GM20000 (cell line): ENCODE data around the gene USB1.
A peak's percentile ranks its signal among the peaks of the same experiment; 100 is the strongest.

Experiments used
- DNase-seq: peaks from one replicate; pipeline ENCODE4 v3.0.0; 2012; ENCODE audit warnings: low spot score
- TF ChIP-seq, protein P1 (sequence below): IDR thresholded peaks from 2 replicates; pipeline ENCODE4 v1.5.1; 2012; ENCODE audit warnings: mild to moderate bottlenecking, control low read depth; ENCODE audit errors: extremely low read depth, missing control alignments

The USB1 gene

DNA sequence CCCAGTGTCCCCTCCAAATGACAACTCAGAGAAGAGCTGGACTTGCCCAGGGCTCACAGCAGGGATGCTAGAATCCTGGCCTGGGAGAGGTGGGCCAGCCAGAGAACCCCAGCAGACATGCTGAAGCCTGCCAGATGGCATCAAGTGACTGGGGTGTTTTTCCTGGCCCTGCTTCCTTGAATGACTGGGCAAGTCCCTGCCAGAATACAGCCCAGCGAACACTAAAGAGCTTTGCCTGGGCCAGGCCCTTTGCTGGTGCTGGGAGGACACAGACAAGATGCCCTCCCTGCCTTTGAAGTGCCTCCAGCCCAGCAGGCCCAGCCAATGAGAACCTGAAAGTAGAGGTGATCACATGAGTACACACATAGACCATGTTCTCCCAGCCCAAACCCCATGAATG lies 12.3 kb upstream of the USB1 start:
- TF ChIP-seq, protein P1, sequence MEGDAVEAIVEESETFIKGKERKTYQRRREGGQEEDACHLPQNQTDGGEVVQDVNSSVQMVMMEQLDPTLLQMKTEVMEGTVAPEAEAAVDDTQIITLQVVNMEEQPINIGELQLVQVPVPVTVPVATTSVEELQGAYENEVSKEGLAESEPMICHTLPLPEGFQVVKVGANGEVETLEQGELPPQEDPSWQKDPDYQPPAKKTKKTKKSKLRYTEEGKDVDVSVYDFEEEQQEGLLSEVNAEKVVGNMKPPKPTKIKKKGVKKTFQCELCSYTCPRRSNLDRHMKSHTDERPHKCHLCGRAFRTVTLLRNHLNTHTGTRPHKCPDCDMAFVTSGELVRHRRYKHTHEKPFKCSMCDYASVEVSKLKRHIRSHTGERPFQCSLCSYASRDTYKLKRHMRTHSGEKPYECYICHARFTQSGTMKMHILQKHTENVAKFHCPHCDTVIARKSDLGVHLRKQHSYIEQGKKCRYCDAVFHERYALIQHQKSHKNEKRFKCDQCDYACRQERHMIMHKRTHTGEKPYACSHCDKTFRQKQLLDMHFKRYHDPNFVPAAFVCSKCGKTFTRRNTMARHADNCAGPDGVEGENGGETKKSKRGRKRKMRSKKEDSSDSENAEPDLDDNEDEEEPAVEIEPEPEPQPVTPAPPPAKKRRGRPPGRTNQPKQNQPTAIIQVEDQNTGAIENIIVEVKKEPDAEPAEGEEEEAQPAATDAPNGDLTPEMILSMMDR: no peak
- DNase-seq: no peak

DNA sequence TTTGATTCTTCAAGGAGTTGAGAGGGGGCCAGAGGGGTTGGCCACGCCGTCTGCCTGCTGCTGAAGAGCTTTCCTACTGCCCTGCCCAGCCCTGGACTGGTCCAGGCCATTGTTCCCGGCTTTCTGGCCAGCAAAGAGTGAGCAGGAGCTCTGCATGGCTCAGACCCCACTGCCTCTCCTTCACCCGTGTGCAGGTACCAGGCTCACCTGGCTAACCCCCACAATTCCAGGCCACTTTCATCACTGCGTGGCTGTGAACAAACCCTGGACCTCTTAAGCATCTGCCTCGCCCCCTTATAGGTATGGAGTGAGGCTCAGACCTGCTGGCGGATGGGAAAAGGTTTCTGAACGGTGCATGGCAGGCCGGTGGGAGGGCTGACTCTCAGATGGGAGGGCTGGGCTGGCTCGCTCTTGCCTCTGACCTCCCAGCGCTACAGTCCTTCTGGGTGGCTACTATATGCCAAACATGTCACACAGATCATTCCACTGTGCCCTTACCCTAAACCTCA lies 9.6 kb upstream of the USB1 start:
- TF ChIP-seq, protein P1: no peak
- no peak for DNase-seq

DNA sequence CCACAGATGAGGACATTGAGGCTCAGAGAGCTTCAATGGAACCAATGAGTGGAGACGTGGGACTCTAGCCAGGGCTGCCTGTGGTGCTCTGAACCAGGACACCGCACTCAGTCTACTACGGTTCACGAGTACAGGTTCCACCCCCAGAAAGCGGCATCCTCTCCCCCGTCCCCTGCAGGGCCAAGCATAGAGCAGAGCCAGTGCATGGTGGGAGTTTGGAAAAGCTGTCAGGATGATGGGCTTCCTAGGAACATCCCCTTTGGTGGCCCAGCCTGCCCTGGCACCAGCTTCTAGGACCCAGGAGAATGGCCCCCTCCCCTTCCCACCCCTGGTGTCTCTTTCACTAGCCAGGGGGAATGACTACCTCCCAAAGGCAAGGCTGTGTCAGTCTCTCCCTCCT lies 9.1 kb upstream of the USB1 start:
- DNase-seq: no peak
- TF ChIP-seq, protein P1: no peak

DNA sequence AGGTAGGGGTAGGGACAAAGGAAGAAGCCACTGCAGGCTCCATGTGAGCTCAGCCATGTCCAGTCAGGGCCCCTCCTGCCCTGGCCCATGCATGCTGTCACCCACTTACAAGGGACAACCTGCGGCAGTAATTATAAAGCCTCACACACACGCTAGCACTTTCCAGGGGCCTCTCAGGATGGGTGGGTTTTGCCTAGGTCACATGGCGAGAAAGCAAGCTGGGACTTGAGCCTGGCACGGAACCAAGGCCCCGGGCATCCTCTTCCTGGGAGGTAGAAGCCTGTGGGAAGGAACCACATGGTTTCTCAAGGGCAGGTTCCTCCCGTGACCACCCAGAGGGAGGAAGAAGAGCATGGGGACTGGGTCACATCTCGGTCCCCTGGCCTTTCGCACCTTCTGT lies 7.8 kb upstream of the USB1 start:
- TF ChIP-seq, protein P1: no peak
- no peak for DNase-seq

DNA sequence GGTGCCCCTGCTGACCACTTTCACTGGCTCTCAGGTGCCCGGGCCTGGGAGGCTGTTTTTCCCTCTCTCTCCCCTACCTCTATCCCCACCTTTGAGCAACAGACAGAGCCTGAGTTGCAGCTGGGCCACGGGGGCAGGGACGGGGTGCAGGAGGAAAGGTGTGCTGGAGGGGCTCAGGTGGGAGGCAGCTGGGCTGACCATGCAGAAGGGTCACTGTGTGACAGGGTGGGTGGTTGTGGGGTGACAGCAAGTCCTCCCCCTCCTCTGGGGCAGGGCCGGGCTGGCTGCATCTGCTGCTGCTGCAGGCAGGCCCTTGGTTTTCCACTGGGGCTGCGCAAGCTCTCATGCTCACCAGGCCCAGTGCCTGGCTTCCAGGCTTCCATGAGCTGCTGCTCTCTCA lies 7.3 kb upstream of the USB1 start:
- TF ChIP-seq, protein P1: no peak
- no peak for DNase-seq

DNA sequence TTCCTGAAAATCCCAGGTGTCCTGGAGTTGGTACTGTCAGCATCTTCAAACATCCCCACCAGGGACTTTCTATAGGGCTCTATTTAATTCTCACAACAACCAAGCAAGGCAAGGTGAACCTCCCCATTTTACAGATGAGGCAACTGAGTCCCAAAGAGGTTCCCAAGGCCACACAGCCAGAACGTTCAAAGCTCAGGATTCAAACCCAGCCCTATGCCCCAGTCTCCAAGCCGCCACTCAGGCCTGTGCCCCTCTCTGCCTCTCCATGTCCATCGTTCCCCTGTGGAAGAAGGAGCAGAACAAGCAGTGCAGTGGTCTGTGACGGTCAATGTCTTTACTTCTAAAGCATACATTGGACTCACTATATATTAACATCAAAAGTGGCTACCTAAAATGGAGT lies 6.8 kb upstream of the USB1 start:
- DNase-seq: no peak
- TF ChIP-seq, protein P1: no peak

DNA sequence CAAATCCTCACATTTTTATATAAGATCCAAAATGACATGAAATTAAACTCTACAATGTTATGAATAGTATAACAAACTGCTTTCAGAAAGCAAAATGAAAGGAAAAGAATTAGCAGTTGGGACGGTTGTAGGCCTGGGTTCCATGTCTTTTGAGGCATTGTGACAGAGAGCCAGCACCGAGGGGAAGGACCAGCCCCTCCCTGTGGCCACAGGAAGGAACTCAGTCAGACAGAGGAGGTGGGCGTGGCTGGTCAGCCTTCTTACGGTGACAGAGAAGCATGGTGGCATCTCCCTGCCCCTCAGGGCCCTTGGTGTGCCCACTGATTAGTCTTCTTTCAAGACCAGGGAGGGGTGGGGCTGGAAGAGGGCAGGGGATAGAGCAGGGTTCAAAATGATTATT lies 6.4 kb upstream of the USB1 start:
- DNase-seq: peak; percentile 70
- TF ChIP-seq, protein P1: peak; percentile 16
